ENCODE results near the gene CARS2.

- TF ChIP-seq JUN (IDR thresholded peaks at IDR 0.05; ENCODE audit: borderline replicate concordance, insufficient read depth, insufficient read length, low read depth) (no peak), CTCF (IDR thresholded peaks at IDR 0.05; ENCODE audit: extremely low read depth in 1 of 2, insufficient read depth in 1 of 2, low read depth in 1 of 2, low read length in 2 of 2) (no peak), POLR2A (IDR thresholded peaks at IDR 0.05; ENCODE audit: low read depth, low read length) (no peak), EZH2 (IDR thresholded peaks at IDR 0.05; ENCODE audit: borderline replicate concordance, low read depth, low read length, severe bottlenecking) (no peak)
Observed at GRCh38 chr13:110647365-110647737, 58.6 kb downstream of the CARS2 start.
